Neural cell (in vitro differentiated cells): ENCODE measurements around the gene ZNF883. TPM values are rescaled to one million over a fixed set of nuclear protein-coding genes. Genes with fewer than 3 reads are reported as not detected.

Experiments
- H2AFZ ChIP-seq: fragments of 200-600, 300-800 bp; sonication (generic), shearing (Covaris generic); 2 replicates; pipeline ENCODE4 v1.6.0; 2014; ENCODE audit warnings: low read depth, mild to moderate bottlenecking, antibody characterized with exemption, low read length, moderate library complexity
- H3F3A ChIP-seq: fragments of 200-600 bp; shearing (Covaris generic); 2 replicates; pipeline ENCODE4 v1.6.1; 2016; ENCODE audit warnings: mild to moderate bottlenecking, moderate library complexity, mixed read lengths, antibody characterized with exemption, low read length; ENCODE audit not compliant: insufficient read depth, poor library complexity, severe bottlenecking
- H3K27ac ChIP-seq: fragments of 200-600, 300-800 bp; sonication (generic), shearing (Covaris generic); 2 replicates; pipeline ENCODE4 v1.5.1; 2014; ENCODE audit warnings: mild to moderate bottlenecking, low read length, moderate library complexity
- H3K27me3 ChIP-seq: fragments of 300-800, 200-600 bp; sonication (generic), shearing (Covaris generic); 2 replicates; pipeline ENCODE4 v1.6.0; 2014; ENCODE audit warnings: mild to moderate bottlenecking, low read depth, low read length, moderate library complexity; ENCODE audit not compliant: insufficient read depth
- H3K36me3 ChIP-seq: fragments of 300-800, 200-600 bp; sonication (generic), shearing (Covaris generic); 2 replicates; pipeline ENCODE4 v1.5.1; 2014; ENCODE audit warnings: mild to moderate bottlenecking, antibody characterized with exemption, low read length, moderate library complexity; ENCODE audit not compliant: insufficient read depth
- H3K4me2 ChIP-seq: fragments of 300-800, 200-600 bp; sonication (generic), shearing (Covaris generic); 2 replicates; pipeline ENCODE4 v1.6.0; 2014; ENCODE audit warnings: mild to moderate bottlenecking, low read length
- H3K4me3 ChIP-seq: fragments of 300-800, 200-600 bp; sonication (generic), shearing (Covaris generic); 2 replicates; pipeline ENCODE4 v1.5.1; 2014; ENCODE audit warnings: mild to moderate bottlenecking, low read length, moderate library complexity
- H3K79me2 ChIP-seq: fragments of 200-600 bp; shearing (Covaris generic); replicated peaks from 2 replicates; pipeline ENCODE4 v1.6.0; 2014; ENCODE audit warnings: mild to moderate bottlenecking, low read length, moderate library complexity; ENCODE audit not compliant: insufficient read depth
- H3K9ac ChIP-seq: fragments of 300-800, 200-600 bp; sonication (generic), shearing (Covaris generic); 2 replicates; pipeline ENCODE4 v1.6.1; 2016; ENCODE audit warnings: mild to moderate bottlenecking, low read length, mixed read lengths
- H3K9me2 ChIP-seq: fragments of 200-600 bp; shearing (Covaris generic); 2 replicates; pipeline ENCODE4 v1.6.1; 2016; ENCODE audit warnings: mild to moderate bottlenecking, low read length, mixed read lengths; ENCODE audit not compliant: insufficient read depth
- H3K9me3 ChIP-seq: fragments of 200-600, 300-800 bp; sonication (generic), shearing (Covaris generic); 2 replicates; pipeline ENCODE4 v1.6.1; 2016; ENCODE audit warnings: mild to moderate bottlenecking, mixed run types, low read length, moderate library complexity, mixed read lengths
- H4K20me1 ChIP-seq: fragments of 200-600 bp; shearing (Covaris generic); 2 replicates; pipeline ENCODE4 v1.6.1; 2016; ENCODE audit warnings: mild to moderate bottlenecking, mixed run types; ENCODE audit not compliant: insufficient read depth
- EP300 ChIP-seq: fragments of 450-650 bp; conservative IDR thresholded peaks from 2 replicates; pipeline ENCODE4 v1.6.1; 2014; ENCODE audit warnings: antibody characterized with exemption, mild to moderate bottlenecking, moderate library complexity; ENCODE audit not compliant: poor library complexity, severe bottlenecking
- EZH2 ChIP-seq: fragments of 200-600, 300-800 bp; shearing (Covaris generic), sonication (generic); IDR thresholded peaks from 2 replicates; pipeline ENCODE4 v1.6.1; 2014; ENCODE audit warnings: antibody characterized with exemption, low read length, borderline replicate concordance, mild to moderate bottlenecking; ENCODE audit not compliant: insufficient read depth, poor library complexity, severe bottlenecking
- MXI1 ChIP-seq: fragments of 450-650 bp; conservative IDR thresholded peaks from 2 replicates; pipeline ENCODE4 v1.6.1; 2014; ENCODE audit warnings: antibody characterized with exemption, mild to moderate bottlenecking; ENCODE audit not compliant: poor library complexity, severe bottlenecking
- POLR2AphosphoS5 ChIP-seq: IDR thresholded peaks from 2 replicates; pipeline ENCODE4 v1.6.1; 2012
- RAD21 ChIP-seq: fragments of 450-650 bp; conservative IDR thresholded peaks from 2 replicates; pipeline ENCODE4 v1.6.1; 2014; ENCODE audit warnings: antibody characterized with exemption, mild to moderate bottlenecking, moderate library complexity
- SMC3 ChIP-seq: fragments of 450-650 bp; conservative IDR thresholded peaks from 2 replicates; pipeline ENCODE4 v1.6.1; 2014; ENCODE audit warnings: antibody characterized with exemption, mild to moderate bottlenecking, moderate library complexity; ENCODE audit not compliant: poor library complexity
- TAF1 ChIP-seq: IDR thresholded peaks from 2 replicates; pipeline ENCODE4 v1.6.1; 2012; ENCODE audit warnings: low read depth
- polyA plus RNA-seq: library from polyadenylated mRNA; depleted of rRNA; stranded (reverse); fragments of >200 nt; gene quantifications from 2 replicates; pipeline ENCODE4 v1.2.3, GENCODE V29; 2014
- TF ChIP-seq, protein P1 (sequence below): IDR thresholded peaks from 2 replicates; pipeline ENCODE4 v1.6.1; 2012; ENCODE audit warnings: borderline replicate concordance
- TF ChIP-seq, protein P2 (sequence below): fragments of 450-650 bp; IDR thresholded peaks from 2 replicates; pipeline ENCODE4 v1.5.1; 2014; ENCODE audit warnings: antibody characterized with exemption, mild to moderate bottlenecking, moderate library complexity; ENCODE audit not compliant: poor library complexity, severe bottlenecking

The ZNF883 gene
- polyA plus RNA-seq, 1 donor from 2014 or later = 7.2 TPM

DNA sequence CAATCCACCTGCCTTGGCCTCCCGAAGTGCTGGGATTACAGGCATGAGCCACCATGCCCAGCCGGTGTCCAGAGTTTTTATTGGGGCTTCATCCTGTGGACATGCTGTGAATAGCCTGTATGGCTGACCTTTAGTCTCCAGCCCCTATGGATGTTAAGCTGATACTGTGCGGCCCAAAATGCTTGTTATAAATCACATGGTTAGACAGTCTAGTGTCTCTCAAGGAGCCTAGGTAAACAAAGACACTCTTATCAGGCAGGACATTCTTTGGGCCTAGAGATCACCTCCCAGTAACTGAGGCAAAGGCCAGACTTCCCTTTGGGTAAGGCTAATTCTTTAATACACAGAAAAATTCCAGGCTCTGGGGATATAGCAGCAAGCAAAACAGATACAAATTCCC lies 99.4 kb downstream of the ZNF883 start:
- H4K20me1 ChIP-seq = no peaks in the 10 kb centered on the region
- no peak overlapping the region for H3K4me3 ChIP-seq
- no peaks in the 10 kb centered on the region for H3K79me2 ChIP-seq
- H2AFZ ChIP-seq = no peak overlapping the region
- H3K27me3 ChIP-seq = no peaks in the 10 kb centered on the region
- H3F3A ChIP-seq = no peaks in the 10 kb centered on the region
- TF ChIP-seq EZH2 (no peak), SMC3 (no peak), EP300 (no peak), RAD21 (no peak), TAF1 (no peak)
- TF ChIP-seq, protein P1, sequence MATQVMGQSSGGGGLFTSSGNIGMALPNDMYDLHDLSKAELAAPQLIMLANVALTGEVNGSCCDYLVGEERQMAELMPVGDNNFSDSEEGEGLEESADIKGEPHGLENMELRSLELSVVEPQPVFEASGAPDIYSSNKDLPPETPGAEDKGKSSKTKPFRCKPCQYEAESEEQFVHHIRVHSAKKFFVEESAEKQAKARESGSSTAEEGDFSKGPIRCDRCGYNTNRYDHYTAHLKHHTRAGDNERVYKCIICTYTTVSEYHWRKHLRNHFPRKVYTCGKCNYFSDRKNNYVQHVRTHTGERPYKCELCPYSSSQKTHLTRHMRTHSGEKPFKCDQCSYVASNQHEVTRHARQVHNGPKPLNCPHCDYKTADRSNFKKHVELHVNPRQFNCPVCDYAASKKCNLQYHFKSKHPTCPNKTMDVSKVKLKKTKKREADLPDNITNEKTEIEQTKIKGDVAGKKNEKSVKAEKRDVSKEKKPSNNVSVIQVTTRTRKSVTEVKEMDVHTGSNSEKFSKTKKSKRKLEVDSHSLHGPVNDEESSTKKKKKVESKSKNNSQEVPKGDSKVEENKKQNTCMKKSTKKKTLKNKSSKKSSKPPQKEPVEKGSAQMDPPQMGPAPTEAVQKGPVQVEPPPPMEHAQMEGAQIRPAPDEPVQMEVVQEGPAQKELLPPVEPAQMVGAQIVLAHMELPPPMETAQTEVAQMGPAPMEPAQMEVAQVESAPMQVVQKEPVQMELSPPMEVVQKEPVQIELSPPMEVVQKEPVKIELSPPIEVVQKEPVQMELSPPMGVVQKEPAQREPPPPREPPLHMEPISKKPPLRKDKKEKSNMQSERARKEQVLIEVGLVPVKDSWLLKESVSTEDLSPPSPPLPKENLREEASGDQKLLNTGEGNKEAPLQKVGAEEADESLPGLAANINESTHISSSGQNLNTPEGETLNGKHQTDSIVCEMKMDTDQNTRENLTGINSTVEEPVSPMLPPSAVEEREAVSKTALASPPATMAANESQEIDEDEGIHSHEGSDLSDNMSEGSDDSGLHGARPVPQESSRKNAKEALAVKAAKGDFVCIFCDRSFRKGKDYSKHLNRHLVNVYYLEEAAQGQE = no peak
- TF ChIP-seq, protein P2, sequence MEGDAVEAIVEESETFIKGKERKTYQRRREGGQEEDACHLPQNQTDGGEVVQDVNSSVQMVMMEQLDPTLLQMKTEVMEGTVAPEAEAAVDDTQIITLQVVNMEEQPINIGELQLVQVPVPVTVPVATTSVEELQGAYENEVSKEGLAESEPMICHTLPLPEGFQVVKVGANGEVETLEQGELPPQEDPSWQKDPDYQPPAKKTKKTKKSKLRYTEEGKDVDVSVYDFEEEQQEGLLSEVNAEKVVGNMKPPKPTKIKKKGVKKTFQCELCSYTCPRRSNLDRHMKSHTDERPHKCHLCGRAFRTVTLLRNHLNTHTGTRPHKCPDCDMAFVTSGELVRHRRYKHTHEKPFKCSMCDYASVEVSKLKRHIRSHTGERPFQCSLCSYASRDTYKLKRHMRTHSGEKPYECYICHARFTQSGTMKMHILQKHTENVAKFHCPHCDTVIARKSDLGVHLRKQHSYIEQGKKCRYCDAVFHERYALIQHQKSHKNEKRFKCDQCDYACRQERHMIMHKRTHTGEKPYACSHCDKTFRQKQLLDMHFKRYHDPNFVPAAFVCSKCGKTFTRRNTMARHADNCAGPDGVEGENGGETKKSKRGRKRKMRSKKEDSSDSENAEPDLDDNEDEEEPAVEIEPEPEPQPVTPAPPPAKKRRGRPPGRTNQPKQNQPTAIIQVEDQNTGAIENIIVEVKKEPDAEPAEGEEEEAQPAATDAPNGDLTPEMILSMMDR = no peak
- no peak overlapping the region for H3K27ac ChIP-seq
- H3K9me3 ChIP-seq = no peaks in the 10 kb centered on the region
- no peak overlapping the region for H3K4me2 ChIP-seq
- no peaks in the 10 kb centered on the region for H3K9me2 ChIP-seq
- no peaks in the 10 kb centered on the region for H3K36me3 ChIP-seq
- H3K9ac ChIP-seq = no peak overlapping the region

DNA sequence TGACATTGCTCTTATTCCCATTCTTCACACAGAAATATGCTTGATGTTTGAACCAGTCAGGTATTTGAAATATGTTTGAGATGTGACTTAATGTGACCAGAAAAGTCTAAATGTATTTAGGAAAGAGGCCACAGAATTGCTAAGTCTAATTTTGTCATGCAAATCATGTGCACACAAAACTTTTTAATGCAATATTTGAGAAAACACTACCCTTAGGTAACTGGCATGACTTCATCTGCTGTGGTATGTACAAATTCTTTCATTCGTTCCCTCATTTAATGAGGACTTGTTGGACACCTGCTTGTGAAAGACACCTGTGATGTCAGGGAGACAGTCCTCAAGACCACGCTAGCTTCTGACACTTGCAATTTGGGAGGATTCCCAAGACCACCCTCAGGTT lies 100.3 kb downstream of the ZNF883 start:
- Histone ChIP-seq H2AFZ (no peak overlapping the region), H3K27me3 (no peaks in the 10 kb centered on the region), H3K9me2 (no peaks in the 10 kb centered on the region), H3K9ac (no peak overlapping the region), H3K36me3 (no peaks in the 10 kb centered on the region), H3K9me3 (no peaks in the 10 kb centered on the region), H3K4me2 (no peak overlapping the region), H3F3A (no peaks in the 10 kb centered on the region), H3K79me2 (no peaks in the 10 kb centered on the region), H4K20me1 (no peaks in the 10 kb centered on the region), H3K27ac (no peak overlapping the region), H3K4me3 (no peak overlapping the region)
- TF ChIP-seq EZH2 (no peak), MXI1 (no peak), EP300 (no peak), RAD21 (no peak), POLR2AphosphoS5 (no peak), TAF1 (no peak)
- TF ChIP-seq, protein P1 = no peak
- TF ChIP-seq, protein P2 = no peak
